Esophagus muscularis mucosa (tissue), 4 donors: ENCODE measurements around the gene TMC4.

ENCODE experiments used
- CTCF ChIP-seq, 3 experiments: fragments of 200-600 bp in 2 of 3; fragments of 450-650 bp in 1 of 3; sonication (generic) in 2 of 3; IDR thresholded peaks; one replicate each; pipeline ENCODE4 v1.5.1; 2017 to 2019; ENCODE audit warnings: antibody characterized with exemption in 3 of 3, mild to moderate bottlenecking in 2 of 3, moderate library complexity in 1 of 3
- EP300 ChIP-seq: sonication (generic); formaldehyde crosslinking; IDR thresholded peaks from one replicate; pipeline ENCODE4 v1.6.1; 2017; ENCODE audit warnings: antibody characterized with exemption
- POLR2AphosphoS5 ChIP-seq, 2 donors: sonication (generic); formaldehyde crosslinking; IDR thresholded peaks; one replicate each; pipeline ENCODE4 v1.6.1; 2017; ENCODE audit warnings: antibody characterized with exemption in 2 of 2

- TF ChIP-seq CTCF (IDR thresholded peaks at IDR 0.05) (no peak), POLR2AphosphoS5 (IDR thresholded peaks at IDR 0.05) (no peak), EP300 (no peak)
Observed at GRCh38 chr19:54127688-54128440, 45.1 kb downstream of the TMC4 start.
